Measurements from ENCODE around the gene ABAT.
A peak's percentile ranks its signal among the peaks of the same experiment; 100 is the strongest.
"Not testable (repeated sequence)": the region's sequence is repeated elsewhere in the genome, so short reads cannot be mapped to it uniquely, and the experiment has no call there.

Gene ABAT

GRCh38 chr16:8742068-8742467 lies 67.7 kb downstream of the ABAT start:
- DNase-seq (ENCODE audit: low read depth), result no peak

- not testable (repeated sequence) for DNase-seq (ENCODE audit: low read depth)
These were observed 74.5 kb downstream of the ABAT start for GRCh38 chr16:8748944-8749343.

GRCh38 chr16:8751481-8752311 lies 77.3 kb downstream of the ABAT start:
- peak; percentile 76 for DNase-seq (ENCODE audit: low read depth)

- no peak for DNase-seq (ENCODE audit: low read depth)
These were observed 78.3 kb downstream of the ABAT start for GRCh38 chr16:8752706-8753105.

GRCh38 chr16:8753416-8754054 lies 79.1 kb downstream of the ABAT start:
- DNase-seq (ENCODE audit: low read depth), result no peak

- no peak for DNase-seq (ENCODE audit: low read depth)
These were observed 82.3 kb downstream of the ABAT start for GRCh38 chr16:8756755-8757154.

- no peak for DNase-seq (ENCODE audit: low read depth)
These were observed 83.6 kb downstream of the ABAT start for GRCh38 chr16:8758022-8758421.

GRCh38 chr16:8760021-8760420 lies 85.6 kb downstream of the ABAT start:
- DNase-seq (ENCODE audit: low read depth), result no peak

- no peak for DNase-seq (ENCODE audit: low read depth)
These were observed 86.7 kb downstream of the ABAT start for GRCh38 chr16:8761078-8761477.

- no peak for DNase-seq (ENCODE audit: low read depth)
These were observed 87.8 kb downstream of the ABAT start for GRCh38 chr16:8762254-8762653.

- no peak for DNase-seq (ENCODE audit: low read depth)
These were observed 88.7 kb downstream of the ABAT start for GRCh38 chr16:8763083-8763482.

GRCh38 chr16:8763899-8764298 lies 89.5 kb downstream of the ABAT start:
- DNase-seq (ENCODE audit: low read depth), result no peak

- DNase-seq (ENCODE audit: low read depth), result no peak
These were observed 90.3 kb downstream of the ABAT start for GRCh38 chr16:8764525-8765250.

- no peak for DNase-seq (ENCODE audit: low read depth)
These were observed 92.8 kb downstream of the ABAT start for GRCh38 chr16:8767176-8767575.

GRCh38 chr16:8768283-8768682 lies 93.9 kb downstream of the ABAT start:
- DNase-seq (ENCODE audit: low read depth), result no peak

- no peak for DNase-seq (ENCODE audit: low read depth)
These were observed 94.3 kb downstream of the ABAT start for GRCh38 chr16:8768692-8769091.

GRCh38 chr16:8773537-8773936 lies 99.1 kb downstream of the ABAT start:
- DNase-seq (ENCODE audit: low read depth), result no peak

- no peak for DNase-seq (ENCODE audit: low read depth)
These were observed 99.8 kb downstream of the ABAT start for GRCh38 chr16:8774208-8774607.

- no peak for DNase-seq (ENCODE audit: low read depth)
These were observed 100.9 kb downstream of the ABAT start for GRCh38 chr16:8775359-8775758.

- DNase-seq (ENCODE audit: low read depth), result no peak
These were observed 101.7 kb downstream of the ABAT start for GRCh38 chr16:8776129-8776584.

GRCh38 chr16:8777217-8777616 lies 102.8 kb downstream of the ABAT start:
- DNase-seq (ENCODE audit: low read depth), result no peak

GRCh38 chr16:8781797-8782196 lies 107.4 kb downstream of the ABAT start:
- no peak for DNase-seq (ENCODE audit: low read depth)

GRCh38 chr16:8782673-8783072 lies 108.3 kb downstream of the ABAT start:
- no peak for DNase-seq (ENCODE audit: low read depth)
